PFSK-1 (cell line): ENCODE results near the gene ADARB1.

ENCODE experiments used
- FOXP2 ChIP-seq: optimal IDR thresholded peaks from 2 replicates; pipeline ENCODE3; 2011; ENCODE audit warnings: borderline replicate concordance, control low read depth, inconsistent platforms; ENCODE audit not compliant: insufficient read depth; ENCODE audit errors: extremely low read length, extremely low read depth
- POLR2AphosphoS5 ChIP-seq: IDR thresholded peaks from 2 replicates; pipeline ENCODE4 v1.6.1; 2012; ENCODE audit warnings: low read depth, mild to moderate bottlenecking, control low read depth, low read length, moderate library complexity
- SIN3A ChIP-seq: IDR thresholded peaks from 2 replicates; pipeline ENCODE4 v1.6.1; 2012; ENCODE audit warnings: mild to moderate bottlenecking, low read length, moderate library complexity, borderline replicate concordance; ENCODE audit not compliant: insufficient read depth
- TAF1 ChIP-seq: IDR thresholded peaks from 2 replicates; pipeline ENCODE4 v1.6.1; 2012; ENCODE audit warnings: low read length, control low read depth, borderline replicate concordance; ENCODE audit not compliant: insufficient read depth
- TF ChIP-seq, protein P1 (sequence below), 2 experiments: IDR thresholded peaks; 2 replicates each; pipeline versions ENCODE4 v1.6.1 to v1.8.0; 2011 to 2012; ENCODE audit warnings: low read depth in 2 of 2, low read length in 2 of 2, control low read depth in 1 of 2, inconsistent platforms in 1 of 2, mild to moderate bottlenecking in 1 of 2, moderate library complexity in 1 of 2; ENCODE audit not compliant: insufficient read depth in 1 of 2

DNA sequence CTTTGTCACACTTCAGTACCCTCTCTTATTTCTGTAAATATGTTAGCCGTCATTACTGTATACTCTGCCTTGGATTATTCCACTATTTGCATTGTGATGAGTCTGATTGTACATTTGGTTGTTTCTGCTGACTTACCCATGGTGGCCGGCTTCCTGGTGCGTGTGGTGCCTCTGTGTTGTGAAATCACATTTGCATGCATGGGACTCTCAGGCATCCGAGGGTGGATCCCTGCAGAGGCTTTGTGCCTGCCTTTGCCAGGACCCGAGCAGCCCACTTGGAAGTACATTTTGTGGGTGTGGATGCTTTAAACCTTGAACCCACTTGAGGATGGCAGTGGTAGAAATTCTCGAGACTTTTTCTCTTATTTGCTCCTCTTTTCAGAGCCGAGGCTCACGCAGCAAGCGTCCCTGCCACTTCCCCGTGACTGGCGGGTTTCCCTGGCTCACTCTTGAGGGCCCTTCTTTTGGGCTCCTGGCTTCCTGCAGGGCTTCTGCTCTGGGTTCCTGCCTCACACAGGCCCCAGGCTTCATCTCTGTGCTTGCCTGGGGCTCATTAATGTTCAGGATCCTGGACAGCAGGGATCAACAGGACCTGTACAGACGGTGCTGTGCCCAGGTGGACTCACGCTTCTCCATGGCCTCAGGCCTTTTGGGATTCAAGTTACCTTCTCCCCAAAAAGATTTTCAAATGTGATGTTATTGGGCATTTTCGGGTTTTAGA lies 176.7 kb downstream of the ADARB1 start:
- TF ChIP-seq, protein P1, sequence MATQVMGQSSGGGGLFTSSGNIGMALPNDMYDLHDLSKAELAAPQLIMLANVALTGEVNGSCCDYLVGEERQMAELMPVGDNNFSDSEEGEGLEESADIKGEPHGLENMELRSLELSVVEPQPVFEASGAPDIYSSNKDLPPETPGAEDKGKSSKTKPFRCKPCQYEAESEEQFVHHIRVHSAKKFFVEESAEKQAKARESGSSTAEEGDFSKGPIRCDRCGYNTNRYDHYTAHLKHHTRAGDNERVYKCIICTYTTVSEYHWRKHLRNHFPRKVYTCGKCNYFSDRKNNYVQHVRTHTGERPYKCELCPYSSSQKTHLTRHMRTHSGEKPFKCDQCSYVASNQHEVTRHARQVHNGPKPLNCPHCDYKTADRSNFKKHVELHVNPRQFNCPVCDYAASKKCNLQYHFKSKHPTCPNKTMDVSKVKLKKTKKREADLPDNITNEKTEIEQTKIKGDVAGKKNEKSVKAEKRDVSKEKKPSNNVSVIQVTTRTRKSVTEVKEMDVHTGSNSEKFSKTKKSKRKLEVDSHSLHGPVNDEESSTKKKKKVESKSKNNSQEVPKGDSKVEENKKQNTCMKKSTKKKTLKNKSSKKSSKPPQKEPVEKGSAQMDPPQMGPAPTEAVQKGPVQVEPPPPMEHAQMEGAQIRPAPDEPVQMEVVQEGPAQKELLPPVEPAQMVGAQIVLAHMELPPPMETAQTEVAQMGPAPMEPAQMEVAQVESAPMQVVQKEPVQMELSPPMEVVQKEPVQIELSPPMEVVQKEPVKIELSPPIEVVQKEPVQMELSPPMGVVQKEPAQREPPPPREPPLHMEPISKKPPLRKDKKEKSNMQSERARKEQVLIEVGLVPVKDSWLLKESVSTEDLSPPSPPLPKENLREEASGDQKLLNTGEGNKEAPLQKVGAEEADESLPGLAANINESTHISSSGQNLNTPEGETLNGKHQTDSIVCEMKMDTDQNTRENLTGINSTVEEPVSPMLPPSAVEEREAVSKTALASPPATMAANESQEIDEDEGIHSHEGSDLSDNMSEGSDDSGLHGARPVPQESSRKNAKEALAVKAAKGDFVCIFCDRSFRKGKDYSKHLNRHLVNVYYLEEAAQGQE (IDR thresholded peaks at IDR 0.05; ENCODE audit: insufficient read depth in 1 of 2, low read depth in 2 of 2, low read length in 2 of 2), result no peak
- TF ChIP-seq TAF1 (no peak), POLR2AphosphoS5 (no peak), SIN3A (no peak), FOXP2 (no peak)
